K562 (cell line): ENCODE data around the gene MACROD2. TPM values are rescaled to one million over a fixed set of nuclear protein-coding genes. Genes with fewer than 3 reads are reported as not detected.

Source experiments
- ATAC-seq: fragments of 200-7000 bp; cut with Tn5 transposase; 3 replicates; pipeline ENCODE4 v1.9.1; 2020; ENCODE audit warnings: moderate library complexity
- BruUV-seq: library from RNA; stranded (reverse); fragments of 400-500 nt; replicated peaks from 2 replicates; lab custom pipeline; 2021; lab: Mats Ljungman, UMichigan
- CTCF ChIA-PET: fragments of 300-600 bp; formaldehyde crosslinking; extraction: SDS; loops from one replicate; lab custom pipeline; 2021; ENCODE audit warnings: low intra/inter-chr PET ratio; lab: Yijun Ruan, JAX
- POLR2A ChIA-PET: fragments of 300-600, 350-650 bp; sonication (Branson Sonifier 250); formaldehyde crosslinking; extraction: SDS; loops from one replicate; lab custom pipeline; 2021; ENCODE audit warnings: antibody characterized with exemption, inconsistent platforms; lab: Yijun Ruan, JAX
- DNase-seq, 4 experiments: peaks; one replicate each; pipeline versions ENCODE4 v3.0.0 to v3.0.0-alpha.2; 2011 to 2018; ENCODE audit warnings: low spot score in 3 of 4, mixed read lengths in 3 of 4; ENCODE audit errors: extremely low read depth in 1 of 4
- FAIRE-seq: peaks from 2 replicates; lab custom pipeline; 2011; peaks lifted over from hg19 to GRCh38; lab: Jason Lieb, UNC
- H2AFZ ChIP-seq: 2 replicates; pipeline ENCODE4 v1.6.0; 2011; ENCODE audit warnings: low read depth, low read length, control low read depth, inconsistent platforms
- H3K27ac ChIP-seq: fragments of 200-600 bp; 3 replicates; pipeline ENCODE4 v1.8.0; 2011; ENCODE audit warnings: low read depth, mild to moderate bottlenecking, control low read depth, inconsistent platforms, low read length, moderate library complexity, mixed read lengths; ENCODE audit errors: extremely low read depth
- H3K27me3 ChIP-seq, 2 experiments: fragments of 300-600 bp in 1 of 2; 2 replicates in 1 of 2; 3 replicates in 1 of 2; pipeline versions ENCODE4 v1.6.0 to v1.8.0; 2011; ENCODE audit warnings: inconsistent platforms in 2 of 2, low read length in 2 of 2, mild to moderate bottlenecking in 1 of 2, mixed read lengths in 1 of 2, moderate library complexity in 1 of 2; ENCODE audit not compliant: control insufficient read depth in 2 of 2, insufficient read depth in 2 of 2
- H3K36me3 ChIP-seq: fragments of 300-600 bp; 3 replicates; pipeline ENCODE4 v1.8.0; 2011; ENCODE audit warnings: mild to moderate bottlenecking, low read length, inconsistent platforms; ENCODE audit not compliant: control insufficient read depth, insufficient read depth
- H3K4me1 ChIP-seq, 2 experiments: fragments of 200-600 bp in 1 of 2; replicated peaks in 1 of 2; 2 replicates in 1 of 2; 3 replicates in 1 of 2; pipeline versions ENCODE4 v1.5.1 to v1.8.0; 2011; ENCODE audit warnings: inconsistent platforms in 2 of 2, low read length in 2 of 2, mild to moderate bottlenecking in 1 of 2, mixed read lengths in 1 of 2, moderate library complexity in 1 of 2; ENCODE audit not compliant: control insufficient read depth in 2 of 2, insufficient read depth in 2 of 2
- H3K4me2 ChIP-seq: 2 replicates; pipeline ENCODE4 v1.6.1; 2011; ENCODE audit warnings: low read length, control low read depth, inconsistent platforms, mixed read lengths; ENCODE audit not compliant: insufficient read depth
- H3K4me3 ChIP-seq: fragments of 200-600 bp; sonication (generic), shearing (Covaris generic); 2 replicates; pipeline ENCODE4 v1.5.1; 2016; ENCODE audit warnings: control low read depth, inconsistent platforms
- H3K79me2 ChIP-seq: fragments of 200-600 bp; 3 replicates; pipeline ENCODE4 v1.8.0; 2011; ENCODE audit warnings: low read length, inconsistent platforms; ENCODE audit not compliant: control insufficient read depth, insufficient read depth
- H3K9ac ChIP-seq, 2 experiments: 2 replicates each; pipeline versions ENCODE4 v1.6.0 to v1.6.1; 2011; ENCODE audit warnings: low read depth in 2 of 2, low read length in 2 of 2, control low read depth in 1 of 2, inconsistent platforms in 1 of 2, mild to moderate bottlenecking in 1 of 2, mixed read lengths in 1 of 2; ENCODE audit not compliant: insufficient read depth in 1 of 2
- H3K9me1 ChIP-seq: one replicate; pipeline ENCODE4 v1.6.0; 2011; ENCODE audit warnings: inconsistent platforms, mild to moderate bottlenecking, low read length, moderate library complexity; ENCODE audit not compliant: control insufficient read depth, insufficient read depth
- H3K9me3 ChIP-seq: replicated peaks from 2 replicates; pipeline ENCODE4 v1.5.1; 2011; ENCODE audit warnings: low read depth, low read length, inconsistent platforms; ENCODE audit not compliant: control insufficient read depth, insufficient read depth
- H4K20me1 ChIP-seq: replicated peaks from 2 replicates; pipeline ENCODE4 v1.6.1; 2011; ENCODE audit warnings: low read length, inconsistent platforms, mixed read lengths; ENCODE audit not compliant: control insufficient read depth, insufficient read depth
- CBFA2T3 ChIP-seq: fragments of 450-650 bp; IDR thresholded peaks from 2 replicates; pipeline ENCODE4 v1.6.1; 2017
- MTA1 ChIP-seq: fragments of 450-650 bp; IDR thresholded peaks from 2 replicates; pipeline ENCODE4 v1.6.1; 2017; ENCODE audit warnings: borderline replicate concordance
- NCOR1 ChIP-seq: fragments of 450-650 bp; IDR thresholded peaks from 2 replicates; pipeline ENCODE4 v1.6.1; 2016; ENCODE audit warnings: mild to moderate bottlenecking, moderate library complexity
- PYGO2 ChIP-seq: fragments of 450-650 bp; IDR thresholded peaks from 2 replicates; pipeline ENCODE4 v1.6.1; 2016; ENCODE audit warnings: mild to moderate bottlenecking, missing genetic modification characterization, moderate library complexity, missing compliant biosample characterization
- RNF2 ChIP-seq: sonication (generic); IDR thresholded peaks from 2 replicates; pipeline ENCODE4 v1.6.1; 2016
- SIRT6 ChIP-seq: IDR thresholded peaks from one replicate; pipeline ENCODE4 v1.6.1; 2012; ENCODE audit warnings: low read depth, mild to moderate bottlenecking, control low read depth, inconsistent platforms, low read length, moderate library complexity
- TAF15 ChIP-seq: fragments of 200-400 bp; formaldehyde crosslinking; IDR thresholded peaks from 2 replicates; pipeline ENCODE4 v1.6.1; 2017; ENCODE audit warnings: mild to moderate bottlenecking, low read depth, low read length, moderate library complexity
- ZNF140 ChIP-seq: fragments of 250-450 bp; sonication (Bioruptor Pico); IDR thresholded peaks from 2 replicates; pipeline ENCODE4 v1.8.0; 2021; ENCODE audit warnings: moderate library complexity, mild to moderate bottlenecking, inconsistent platforms
- ZNF197 ChIP-seq: fragments of 200-800 bp; sonication (Bioruptor generic); IDR thresholded peaks from 2 replicates; pipeline ENCODE4 v1.6.1; 2016; ENCODE audit warnings: low read depth, missing genetic modification characterization, missing compliant biosample characterization
- ZNF77 ChIP-seq: fragments of 250-450 bp; sonication (Bioruptor Pico); IDR thresholded peaks from 2 replicates; pipeline ENCODE4 v1.5.0; 2020
- WGBS: fragments of 100-300 bp; shearing (Covaris generic); methylation state at CpG from one replicate; pipeline ENCODE4 v1.1.6; 2016; ENCODE audit warnings: low coverage, mixed read lengths; ENCODE audit not compliant: insufficient coverage; ENCODE audit errors: missing lambda C conversion rate; 5-methylcytosine and 5-hydroxymethylcytosine counted together
- in situ Hi-C: fragments of 300-500 bp; cut with MboI; formaldehyde crosslinking; loops from 4 replicates; pipeline ENCODE4 v1.15.0; 2018; ENCODE audit warnings: inconsistent platforms, mixed read lengths
- intact Hi-C: fragments of 100-400 bp; cut with micrococcal nuclease; formaldehyde crosslinking; loops from 2 replicates; pipeline ENCODE4 v1.14.2; 2022
- polyA plus RNA-seq, 8 experiments: library from polyadenylated mRNA; depleted of rRNA in 4 of 8; stranded (reverse) in 5 of 8; unstranded in 3 of 8; fragments of >200 nt; fragmentation: Nextera tagmentation in 2 of 8; fragmentation: Illumina TruSeq in 1 of 8; extraction: Ambion mirVana in 2 of 8; extraction: Trizol in 1 of 8; gene quantifications; 2 replicates each; pipeline versions ENCODE4 v1.2.1 to v1.2.3, GENCODE V29; 2011 to 2014; ENCODE audit warnings: inconsistent platforms in 1 of 8, missing spikeins in 1 of 8
- total RNA-seq, 7 experiments: library from RNA; depleted of rRNA in 6 of 7; stranded (reverse); fragments of >200 nt in 6 of 7; fragmentation: Illumina TruSeq in 2 of 7; extraction: Trizol in 2 of 7; gene quantifications; 2 replicates each; pipeline versions ENCODE4 v1.2.1 to v1.2.3, GENCODE V29; 2011 to 2021; ENCODE audit warnings: low replicate concordance in 1 of 7
- TF ChIP-seq, protein P1 (sequence below): fragments of 250-450 bp; sonication (Bioruptor Pico); IDR thresholded peaks from 2 replicates; pipeline ENCODE4 v1.8.0; 2021; ENCODE audit warnings: borderline replicate concordance, mild to moderate bottlenecking, moderate library complexity; ENCODE audit not compliant: poor library complexity, severe bottlenecking
- TF ChIP-seq, protein P2 (sequence below): sonication (generic); formaldehyde crosslinking; IDR thresholded peaks from 2 replicates; pipeline ENCODE4 v1.8.0; 2022; ENCODE audit warnings: missing genetic modification reagents, mild to moderate bottlenecking, borderline replicate concordance
- TF ChIP-seq, protein P3 (sequence below): sonication (generic); formaldehyde crosslinking; IDR thresholded peaks from 2 replicates; pipeline ENCODE4 v1.8.0; 2022; ENCODE audit warnings: mild to moderate bottlenecking, missing genetic modification reagents, borderline replicate concordance

The MACROD2 gene
- total and polyA plus RNA-seq, 9 of the 15 experiments (the other 6 are each of a cell fraction or from before 2014, with no cell fraction given) = not detected

DNA sequence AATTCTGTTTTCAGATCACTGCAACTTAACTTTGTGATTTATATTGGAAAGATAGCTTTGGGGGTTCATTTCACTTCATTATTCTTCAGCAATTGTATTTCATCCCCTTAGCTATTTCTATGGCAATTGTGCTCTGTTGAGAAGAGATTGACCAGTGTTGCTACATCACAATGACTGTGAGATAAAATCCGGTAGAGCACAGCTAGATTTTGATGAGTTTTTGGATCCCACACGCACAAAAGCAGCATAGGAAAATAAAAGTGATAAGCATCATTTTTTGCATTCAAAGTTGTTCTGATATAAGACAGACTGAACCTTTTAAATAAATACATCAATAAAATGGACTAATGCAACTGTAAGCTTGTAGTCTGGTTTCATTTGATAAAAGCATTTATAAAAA, 1843.2 kb downstream of the MACROD2 start:
- ATAC-seq = no peak
- BruUV-seq = no TSS peak
- Histone ChIP-seq H3K27me3 (no peaks in the 10 kb centered on the region), H2AFZ (no peak overlapping the region), H3K9me3 (no peaks in the 10 kb centered on the region), H3K79me2 (no peaks in the 10 kb centered on the region), H3K9ac (no peak overlapping the region), H3K4me1 (no peaks in the 10 kb centered on the region), H3K36me3 (no peaks in the 10 kb centered on the region), H3K4me2 (no peak overlapping the region), H4K20me1 (no peaks in the 10 kb centered on the region), H3K4me3 (no peak overlapping the region), H3K27ac (no peak overlapping the region), H3K9me1 (no peaks in the 10 kb centered on the region)
- TF ChIP-seq, protein P1, sequence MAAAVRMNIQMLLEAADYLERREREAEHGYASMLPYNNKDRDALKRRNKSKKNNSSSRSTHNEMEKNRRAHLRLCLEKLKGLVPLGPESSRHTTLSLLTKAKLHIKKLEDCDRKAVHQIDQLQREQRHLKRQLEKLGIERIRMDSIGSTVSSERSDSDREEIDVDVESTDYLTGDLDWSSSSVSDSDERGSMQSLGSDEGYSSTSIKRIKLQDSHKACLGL = no peak
- TF ChIP-seq NCOR1 (no peak), ZNF197 (CRISPR knock-in tag) (no peak), RNF2 (no peak), SIRT6 (no peak), MTA1 (no peak), ZNF77 (CRISPR knock-in tag) (no peak), PYGO2 (no peak), ZNF140 (CRISPR knock-in tag) (no peak), CBFA2T3 (no peak), TAF15 (no peak)
- TF ChIP-seq, protein P2, sequence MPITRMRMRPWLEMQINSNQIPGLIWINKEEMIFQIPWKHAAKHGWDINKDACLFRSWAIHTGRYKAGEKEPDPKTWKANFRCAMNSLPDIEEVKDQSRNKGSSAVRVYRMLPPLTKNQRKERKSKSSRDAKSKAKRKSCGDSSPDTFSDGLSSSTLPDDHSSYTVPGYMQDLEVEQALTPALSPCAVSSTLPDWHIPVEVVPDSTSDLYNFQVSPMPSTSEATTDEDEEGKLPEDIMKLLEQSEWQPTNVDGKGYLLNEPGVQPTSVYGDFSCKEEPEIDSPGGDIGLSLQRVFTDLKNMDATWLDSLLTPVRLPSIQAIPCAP = no peak
- TF ChIP-seq, protein P3, sequence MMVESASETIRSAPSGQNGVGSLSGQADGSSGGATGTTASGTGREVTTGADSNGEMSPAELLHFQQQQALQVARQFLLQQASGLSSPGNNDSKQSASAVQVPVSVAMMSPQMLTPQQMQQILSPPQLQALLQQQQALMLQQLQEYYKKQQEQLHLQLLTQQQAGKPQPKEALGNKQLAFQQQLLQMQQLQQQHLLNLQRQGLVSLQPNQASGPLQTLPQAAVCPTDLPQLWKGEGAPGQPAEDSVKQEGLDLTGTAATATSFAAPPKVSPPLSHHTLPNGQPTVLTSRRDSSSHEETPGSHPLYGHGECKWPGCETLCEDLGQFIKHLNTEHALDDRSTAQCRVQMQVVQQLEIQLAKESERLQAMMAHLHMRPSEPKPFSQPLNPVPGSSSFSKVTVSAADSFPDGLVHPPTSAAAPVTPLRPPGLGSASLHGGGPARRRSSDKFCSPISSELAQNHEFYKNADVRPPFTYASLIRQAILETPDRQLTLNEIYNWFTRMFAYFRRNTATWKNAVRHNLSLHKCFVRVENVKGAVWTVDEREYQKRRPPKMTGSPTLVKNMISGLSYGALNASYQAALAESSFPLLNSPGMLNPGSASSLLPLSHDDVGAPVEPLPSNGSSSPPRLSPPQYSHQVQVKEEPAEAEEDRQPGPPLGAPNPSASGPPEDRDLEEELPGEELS (CRISPR knock-in tag) = no peak
- POLR2A ChIA-PET = no interaction called here
- no peak for DNase-seq
- FAIRE-seq = no peak
- WGBS = 0% methylated on average over 2 of the region's 2 CpGs
- CTCF ChIA-PET = no interaction called here
- intact Hi-C loops (no loop called here), in situ Hi-C loops (no loop called here)
